Small intestine (tissue), 7 donors: ENCODE measurements around the gene CFAP46. TPM values are rescaled to one million over a fixed set of nuclear protein-coding genes. Genes with fewer than 3 reads are reported as not detected.

Experiments
- DNase-seq, 2 donors: peaks; one replicate each; pipeline versions ENCODE4 v3.0.0 to v3.0.0-alpha.2; 2013
- FAIRE-seq: peaks from 2 replicates; lab custom pipeline; 2012; peaks lifted over from hg19 to GRCh38; lab: Jason Lieb, UNC
- H3K27ac ChIP-seq, 3 donors: one replicate each; pipeline ENCODE4 v1.5.1; 2013; ENCODE audit warnings: low read length in 2 of 3, mild to moderate bottlenecking in 2 of 3, control low read depth in 1 of 3, inconsistent platforms in 1 of 3, low read depth in 1 of 3, moderate library complexity in 1 of 3
- H3K27me3 ChIP-seq, 3 donors: one replicate each; pipeline ENCODE4 v1.6.1; 2013; ENCODE audit warnings: low read length in 3 of 3, inconsistent platforms in 1 of 3; ENCODE audit not compliant: control insufficient read depth in 3 of 3, insufficient read depth in 3 of 3
- H3K36me3 ChIP-seq, 3 donors: one replicate each; pipeline ENCODE4 v1.6.1; 2013; ENCODE audit warnings: low read length in 3 of 3, inconsistent platforms in 1 of 3, low read depth in 1 of 3, mild to moderate bottlenecking in 1 of 3, moderate library complexity in 1 of 3; ENCODE audit not compliant: control insufficient read depth in 3 of 3, insufficient read depth in 2 of 3
- H3K4me1 ChIP-seq, 3 donors: one replicate each; pipeline ENCODE4 v1.6.1; 2013; ENCODE audit warnings: low read length in 2 of 3, inconsistent platforms in 1 of 3, low read depth in 1 of 3, mild to moderate bottlenecking in 1 of 3, moderate library complexity in 1 of 3; ENCODE audit not compliant: control insufficient read depth in 3 of 3, insufficient read depth in 2 of 3
- H3K4me3 ChIP-seq, 3 donors: one replicate each; pipeline ENCODE4 v1.5.1; 2013; ENCODE audit warnings: low read length in 3 of 3, control low read depth in 1 of 3, inconsistent platforms in 1 of 3, low read depth in 1 of 3, mild to moderate bottlenecking in 1 of 3, moderate library complexity in 1 of 3
- H3K9me3 ChIP-seq, 2 donors: one replicate each; pipeline ENCODE4 v1.6.1; 2013; ENCODE audit warnings: low read depth in 1 of 2, low read length in 1 of 2; ENCODE audit not compliant: control insufficient read depth in 2 of 2, insufficient read depth in 1 of 2
- WGBS, 3 donors: extraction: QIAGEN DNeasy Blood & Tissue Kit; methylation state at CpG; one replicate each; pipeline ENCODE4 v1.1.7; 2013; 5-methylcytosine and 5-hydroxymethylcytosine counted together
- polyA plus RNA-seq, 4 donors: library from polyadenylated mRNA; stranded (reverse) in 3 of 4; unstranded in 1 of 4; fragments of 200-250 nt in 3 of 4; fragments of 120-200 nt in 1 of 4; gene quantifications; one replicate each; pipeline versions ENCODE4 v1.2.1 to v1.2.3, GENCODE V29; 2013
- donor health status: healthy with polysubstance abuse.
- donor health status: control.
- donor health status: control.
- donor health status: Bipolar disorder and iron deficiency.
- donor health status: healthy.

Gene CFAP46
- polyA plus RNA-seq, 4 donors = 0.27 to 0.43 TPM; not detected in 2

DNA sequence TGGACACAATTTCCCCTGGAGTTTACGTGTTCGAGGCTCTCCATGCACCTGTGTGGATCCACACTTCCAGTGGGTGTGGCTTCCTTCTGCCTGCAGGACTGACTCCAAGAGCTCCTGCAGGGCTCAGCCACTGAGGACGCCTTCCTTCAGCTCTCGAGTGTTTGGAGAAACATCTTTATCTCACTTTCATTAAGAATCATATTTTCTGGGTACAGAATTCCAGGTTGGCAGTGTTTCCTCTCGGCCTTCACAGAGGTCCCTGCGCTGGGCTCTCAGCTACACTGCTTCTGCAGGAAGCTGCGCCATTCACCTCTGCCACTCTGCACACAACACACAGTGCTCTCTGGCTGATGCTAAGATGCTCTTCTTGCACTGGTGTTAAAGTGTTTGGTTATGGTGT, 86.5 kb downstream of the CFAP46 start:
- Histone ChIP-seq H3K9me3 (peaks cover 0 to 15% of the 10 kb centered on the region in 2 donors), H3K4me1 (no peaks in the 10 kb centered on the region), H3K4me3 (no peak overlapping the region), H3K27me3 (no peaks in the 10 kb centered on the region), H3K27ac (no peak overlapping the region), H3K36me3 (no peaks in the 10 kb centered on the region)
- FAIRE-seq = no peak
- no peak for DNase-seq
- 85 to 93% (median 89%) methylated on average over 7 of the region's 7 CpGs for WGBS, 3 donors

DNA sequence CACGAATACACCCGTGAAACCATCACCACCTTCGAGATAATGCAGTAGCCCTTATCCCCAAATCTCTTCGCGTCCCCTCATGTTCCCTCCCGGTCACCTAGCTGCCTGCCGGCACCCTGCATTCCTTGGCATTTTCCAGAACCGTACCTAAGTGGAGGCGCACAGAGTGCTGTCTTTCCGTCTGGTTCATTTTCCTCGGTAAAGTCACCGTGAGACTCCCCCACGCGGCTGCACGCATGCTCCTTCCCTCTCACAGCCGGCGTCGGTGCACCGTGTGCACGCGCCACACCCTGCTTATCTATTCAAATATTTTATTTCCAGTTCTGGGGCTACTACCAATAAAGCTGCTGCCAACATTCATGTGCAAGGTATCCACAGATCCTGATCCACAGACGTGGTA, 90.9 kb downstream of the CFAP46 start:
- no peak for DNase-seq
- Histone ChIP-seq H3K27me3 (peaks cover 0 to 3% (median 0%) of the 10 kb centered on the region in 3 donors), H3K36me3 (no peaks in the 10 kb centered on the region), H3K9me3 (peaks cover 0 to 9% of the 10 kb centered on the region in 2 donors), H3K27ac (no peak overlapping the region), H3K4me3 (no peak overlapping the region), H3K4me1 (peaks cover 0 to 3% (median 0%) of the 10 kb centered on the region in 3 donors)
- WGBS, 3 donors = 86 to 94% (median 91%) methylated on average over 22 of the region's 22 CpGs
- no peak for FAIRE-seq

DNA sequence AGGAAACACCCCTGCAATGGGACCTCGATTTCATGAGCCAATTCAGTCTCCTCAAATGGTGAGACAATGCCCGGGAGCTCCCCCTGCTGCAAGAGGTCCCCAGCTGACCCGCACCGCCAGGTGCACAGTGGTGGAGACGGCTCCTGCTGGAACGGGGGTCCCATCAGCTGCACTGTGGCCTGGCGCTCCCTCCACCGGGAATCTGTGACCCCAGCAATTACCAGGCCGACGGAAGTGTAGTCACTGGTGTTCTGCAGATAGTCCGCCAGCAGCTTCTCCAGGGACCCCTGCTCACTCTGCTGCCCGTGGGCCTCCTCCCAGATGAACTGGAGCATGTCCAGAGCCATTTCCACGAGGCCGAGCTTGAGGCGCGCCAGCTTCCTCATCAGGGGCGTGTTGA, 91.5 kb downstream of the CFAP46 start:
- H3K9me3 ChIP-seq = peaks cover 0 to 6% of the 10 kb centered on the region in 2 donors
- no peaks in the 10 kb centered on the region for H3K36me3 ChIP-seq
- no peak overlapping the region for H3K4me3 ChIP-seq
- DNase-seq (no peak), FAIRE-seq (no peak)
- no peak overlapping the region for H3K27ac ChIP-seq
- H3K4me1 ChIP-seq = peaks cover 0 to 3% (median 0%) of the 10 kb centered on the region in 3 donors
- 89 to 96% (median 93%) methylated on average over 17 of the region's 17 CpGs for WGBS, 3 donors
- peaks cover 0 to 3% (median 0%) of the 10 kb centered on the region in 3 donors for H3K27me3 ChIP-seq

DNA sequence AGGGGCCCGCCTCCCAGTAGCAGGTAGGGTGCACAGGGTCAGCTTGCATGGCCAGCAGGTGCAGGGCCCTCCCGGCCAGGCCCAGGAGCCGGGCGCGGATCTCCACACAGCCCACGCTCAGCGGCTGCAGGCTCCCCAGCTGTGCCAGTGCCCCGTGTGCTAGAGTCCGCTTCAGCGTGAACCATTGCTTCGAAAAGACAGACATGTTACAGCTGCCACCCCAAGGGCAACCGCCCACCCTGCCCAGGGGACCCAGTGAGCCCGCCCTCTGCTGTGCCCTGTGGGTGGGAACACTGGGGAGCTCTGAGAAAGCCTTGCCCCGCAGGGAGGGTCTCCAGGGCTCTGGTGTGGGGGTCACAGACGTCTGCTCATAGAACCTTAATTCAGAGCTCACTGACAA, 92.1 kb downstream of the CFAP46 start:
- Histone ChIP-seq H3K27ac (no peak overlapping the region), H3K27me3 (peaks cover 0 to 3% (median 0%) of the 10 kb centered on the region in 3 donors), H3K4me3 (no peak overlapping the region), H3K9me3 (peaks cover 0 to 3% of the 10 kb centered on the region in 2 donors), H3K4me1 (peaks cover 0 to 3% (median 0%) of the 10 kb centered on the region in 3 donors), H3K36me3 (no peaks in the 10 kb centered on the region)
- WGBS, 3 donors = 90 to 92% (median 92%) methylated on average over 15 of the region's 15 CpGs
- FAIRE-seq (no peak), DNase-seq (no peak)

DNA sequence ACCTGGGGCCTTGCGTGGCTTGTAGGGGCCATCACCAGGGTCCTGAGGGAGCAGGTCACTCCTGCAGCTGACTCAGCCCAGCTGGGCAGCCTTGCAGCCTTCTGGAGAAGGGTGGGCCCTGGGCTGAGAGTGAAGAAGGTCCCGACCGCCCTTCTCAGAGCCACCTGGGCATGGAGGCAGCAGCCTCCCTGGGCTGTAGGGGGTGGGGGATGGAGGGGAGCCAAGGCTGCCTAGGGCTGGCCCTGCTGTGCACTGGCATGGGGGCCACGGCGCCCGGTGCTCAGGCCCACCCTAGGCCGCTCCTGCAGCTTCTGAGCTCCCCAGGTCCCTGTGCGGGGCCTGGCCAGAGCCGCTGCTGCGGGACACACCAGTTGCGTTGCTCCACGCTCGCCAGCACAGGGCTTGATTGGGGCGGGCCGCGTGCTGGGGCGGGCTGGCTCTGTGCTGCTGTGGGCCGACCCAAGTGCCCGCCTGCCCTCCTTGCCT, 92.8 kb downstream of the CFAP46 start:
- no peak for FAIRE-seq
- no peak overlapping the region for H3K4me3 ChIP-seq

DNA sequence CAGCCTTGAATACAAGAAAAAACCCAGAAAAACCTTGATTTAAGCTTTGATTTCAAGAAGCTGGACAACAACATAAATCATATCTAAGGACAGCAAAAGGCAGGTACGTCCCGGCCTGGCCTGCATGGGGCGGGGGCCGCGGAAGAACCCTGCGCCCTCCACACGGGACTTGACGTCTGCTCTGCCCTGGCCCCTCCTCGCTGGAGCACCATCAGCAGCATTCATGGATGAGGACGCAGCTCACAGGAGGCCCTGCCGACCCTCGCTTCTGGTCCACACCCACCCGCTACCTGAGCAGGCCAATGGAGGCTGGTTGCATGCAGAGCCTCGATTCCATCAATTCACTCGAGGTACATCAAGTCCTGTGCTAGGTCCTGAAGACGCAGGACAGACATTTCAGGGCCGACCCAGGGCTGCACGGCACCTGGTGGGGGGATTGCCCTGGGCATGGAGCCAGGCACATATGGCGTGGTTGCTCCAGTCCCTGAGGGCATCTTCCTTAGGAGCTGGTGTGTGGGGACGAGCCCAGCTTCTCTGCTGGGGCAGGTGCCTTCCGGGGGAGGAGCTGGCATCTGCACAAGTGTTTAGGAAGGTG, 93.3 kb downstream of the CFAP46 start:
- Histone ChIP-seq H3K36me3 (no peaks in the 10 kb centered on the region), H3K4me3 (no peak overlapping the region), H3K4me1 (peaks cover 0 to 3% (median 0%) of the 10 kb centered on the region in 3 donors), H3K27me3 (peaks cover 0 to 3% (median 0%) of the 10 kb centered on the region in 3 donors), H3K9me3 (peaks cover 0 to 3% of the 10 kb centered on the region in 2 donors), H3K27ac (no peak overlapping the region)
- 62 to 86% (median 81%) methylated on average over 21 of the region's 21 CpGs for WGBS, 3 donors
- FAIRE-seq (no peak), DNase-seq (no peak)

More for the DNA sequence above, 92.8 kb downstream of the CFAP46 start:
- Histone ChIP-seq H3K36me3 (no peaks in the 10 kb centered on the region), H3K4me1 (peaks cover 0 to 3% (median 0%) of the 10 kb centered on the region in 3 donors), H3K27ac (no peak overlapping the region), H3K9me3 (peaks cover 0 to 3% of the 10 kb centered on the region in 2 donors), H3K27me3 (peaks cover 0 to 3% (median 0%) of the 10 kb centered on the region in 3 donors)
- DNase-seq = no peak
- WGBS, 3 donors = 94 to 96% (median 95%) methylated on average over 16 to 19 of the region's 19 CpGs

DNA sequence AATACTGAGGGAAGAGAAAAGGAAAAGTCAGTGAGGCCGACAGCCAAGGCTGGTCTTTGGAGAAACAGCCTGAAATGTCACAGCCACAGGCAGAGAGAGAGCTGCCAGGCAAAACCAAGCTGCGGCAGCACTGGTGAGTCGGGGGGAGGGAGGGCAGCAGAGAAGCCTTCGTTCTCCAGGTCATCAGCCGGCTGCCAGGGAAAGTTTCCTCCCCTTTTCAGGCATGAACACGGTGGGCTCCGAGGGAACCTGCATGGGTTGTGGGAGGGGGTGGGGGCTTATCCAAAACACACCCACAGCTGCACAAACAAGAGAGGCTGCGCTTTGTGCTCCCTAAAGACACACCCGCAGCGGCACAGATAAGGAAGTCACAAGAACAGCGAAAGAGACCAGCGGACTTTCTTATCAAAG, 94.1 kb downstream of the CFAP46 start:
- H3K4me3 ChIP-seq = no peak overlapping the region
- no peak overlapping the region for H3K27ac ChIP-seq
- peaks cover 0 to 3% of the 10 kb centered on the region in 2 donors for H3K9me3 ChIP-seq
- WGBS, 3 donors = 3 to 8% (median 3%) methylated on average over 12 of the region's 12 CpGs
- FAIRE-seq (no peak), DNase-seq (peak; percentile 31 to 38)
- H3K4me1 ChIP-seq = peaks cover 0 to 3% (median 0%) of the 10 kb centered on the region in 3 donors
- H3K36me3 ChIP-seq = no peaks in the 10 kb centered on the region
- peaks cover 0 to 3% (median 0%) of the 10 kb centered on the region in 3 donors for H3K27me3 ChIP-seq

DNA sequence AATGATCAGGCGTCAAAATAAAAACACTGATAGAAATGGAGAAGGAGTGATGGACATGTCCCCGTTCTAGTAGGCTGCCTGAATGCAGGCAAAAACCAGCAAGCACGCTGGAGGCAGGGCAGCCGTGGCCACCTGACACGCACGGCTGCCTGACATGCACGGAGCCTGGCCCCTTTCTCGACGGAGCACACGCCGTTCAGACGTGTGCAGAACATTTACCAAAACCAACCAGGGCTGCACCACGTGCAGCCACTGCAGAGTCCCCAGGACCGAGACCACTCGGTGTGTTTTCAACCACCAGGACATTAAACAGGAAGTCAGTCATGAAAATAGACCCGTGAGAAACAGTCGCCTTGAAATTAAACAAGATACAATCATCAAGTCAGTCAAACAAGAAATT, 94.5 kb downstream of the CFAP46 start:
- H3K9me3 ChIP-seq = peaks cover 0 to 6% of the 10 kb centered on the region in 2 donors
- H3K27ac ChIP-seq = no peak overlapping the region
- DNase-seq (peak in 1 of 2 donors; percentile 11), FAIRE-seq (no peak)
- peaks cover 0 to 3% (median 0%) of the 10 kb centered on the region in 3 donors for H3K4me1 ChIP-seq
- peaks cover 0 to 3% (median 0%) of the 10 kb centered on the region in 3 donors for H3K27me3 ChIP-seq
- H3K4me3 ChIP-seq = no peak overlapping the region
- 20 to 29% (median 26%) methylated on average over 17 of the region's 17 CpGs for WGBS, 3 donors
- H3K36me3 ChIP-seq = no peaks in the 10 kb centered on the region
